Nasal cavity respiratory epithelium epithelial cell of viscerocranial mucosa (primary cell): Measurements from ENCODE around the gene WASF3. TPM values are rescaled to one million over a fixed set of nuclear protein-coding genes. Genes with fewer than 3 reads are reported as not detected.

Source experiments
- total RNA-seq: library from RNA; depleted of rRNA; stranded (reverse); fragments of >200 nt; gene quantifications from 2 replicates; pipeline ENCODE4 v1.2.3, GENCODE V29; 2014

The WASF3 gene
- 5.1 and 8.0 TPM in 2 replicates for total RNA-seq

DNA sequence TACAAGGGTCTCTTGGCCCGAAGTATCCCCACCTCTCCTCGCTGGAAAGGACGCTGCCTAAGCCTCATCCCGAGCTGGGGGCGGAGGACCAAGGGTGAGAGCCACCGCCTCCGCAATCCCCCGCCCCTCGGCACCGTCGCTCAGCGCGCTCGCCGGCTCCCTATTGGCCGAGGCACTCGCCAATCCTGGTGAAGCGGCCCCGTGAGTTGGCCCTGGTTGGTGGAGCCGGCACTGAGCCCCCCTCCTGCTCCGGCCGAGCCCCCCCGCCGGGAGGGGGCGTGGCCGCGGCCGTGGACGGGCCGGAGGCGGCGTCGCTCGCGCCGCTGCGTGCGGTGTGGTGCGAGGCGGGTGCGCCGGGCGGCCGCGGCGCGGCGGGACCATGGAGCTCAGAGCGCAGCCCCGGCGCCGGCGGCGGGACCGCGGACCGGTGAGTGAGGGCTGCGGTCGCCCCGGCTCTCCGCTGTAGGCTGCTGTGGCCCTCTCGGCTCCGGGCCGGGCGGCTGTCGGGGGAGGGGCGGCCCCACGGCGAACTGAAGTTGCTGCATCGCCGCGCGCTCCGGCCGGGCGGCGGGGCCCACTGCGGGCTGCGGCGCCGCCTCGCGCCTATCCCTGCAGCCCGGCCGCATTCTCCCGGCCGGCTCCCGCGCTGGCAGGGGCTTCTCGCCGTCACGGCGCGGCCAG lies at the start of gene WASF3:
WASF3 (plus strand) TSS at position 291 of the 681 bp plus-strand sequence. CDS start 84,588 bp downstream, outside the sequence.

Other genes starting within 250 kb of the WASF3 start
- not detected in 2 replicates for gene GPR12, start 203.1 kb downstream of the WASF3 start, total RNA-seq